HG02981 (cell line): Measurements from ENCODE around the gene CIB2.
A peak's percentile ranks its signal among the peaks of the same experiment; 100 is the strongest.

Source experiments
- ATAC-seq: cut with Tn5 transposase; IDR thresholded peaks from one replicate; pipeline ENCODE4 v1.9.1; 2021; ENCODE audit warnings: mild to moderate bottlenecking, moderate library complexity; ENCODE audit not compliant: unreplicated experiment

CIB2 gene

GRCh38 chr15:78149805-78150751, 18.8 kb upstream of the CIB2 start:
- ATAC-seq: no peak

DNA sequence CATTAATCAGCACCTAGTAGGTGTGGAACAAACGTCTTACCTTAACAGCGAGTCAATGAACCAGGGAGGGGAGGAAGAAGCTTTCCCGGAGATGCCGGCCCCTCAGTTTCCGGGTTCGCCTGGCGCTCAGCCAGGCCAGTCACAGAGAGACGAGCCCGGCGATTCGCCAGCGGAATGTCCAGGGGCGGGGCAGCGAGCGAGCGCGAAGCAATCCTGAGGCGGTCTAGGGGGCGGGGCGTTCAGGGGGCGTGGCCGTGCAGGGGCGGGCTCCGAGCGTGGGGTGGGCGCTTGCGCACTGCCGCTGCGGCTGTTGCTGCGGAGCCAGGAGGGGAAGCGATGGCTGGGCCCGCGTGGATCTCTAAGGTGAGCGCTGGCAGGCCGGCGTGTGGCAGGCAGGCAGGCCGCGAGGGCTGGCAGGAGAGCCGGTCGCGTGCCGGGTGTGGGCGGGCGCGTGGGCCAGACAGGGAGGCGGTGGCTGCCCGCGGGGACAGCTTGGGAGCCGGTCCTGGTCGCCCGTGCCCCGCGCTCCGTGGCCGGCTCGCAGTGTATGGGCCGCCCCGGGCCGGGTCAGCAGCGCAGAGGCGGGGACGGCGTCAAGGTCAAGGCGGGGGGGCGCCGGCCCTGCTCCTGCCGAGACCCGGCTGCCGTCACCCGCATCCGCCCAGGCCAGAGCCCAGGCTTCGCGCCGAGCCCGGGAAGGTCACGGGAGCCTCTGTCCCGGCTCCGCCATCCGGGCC, 18.0 kb upstream of the CIB2 start, which contains the start of gene IDH3A:
Gene IDH3A (plus strand): TSS at position 295 of the 737 bp plus-strand sequence. CDS start 42 bp downstream, at position 337.
- peak; percentile 84 for ATAC-seq

GRCh38 chr15:78148392-78149067, 17.3 kb upstream of the CIB2 start:
- peak; percentile 3 for ATAC-seq

DNA sequence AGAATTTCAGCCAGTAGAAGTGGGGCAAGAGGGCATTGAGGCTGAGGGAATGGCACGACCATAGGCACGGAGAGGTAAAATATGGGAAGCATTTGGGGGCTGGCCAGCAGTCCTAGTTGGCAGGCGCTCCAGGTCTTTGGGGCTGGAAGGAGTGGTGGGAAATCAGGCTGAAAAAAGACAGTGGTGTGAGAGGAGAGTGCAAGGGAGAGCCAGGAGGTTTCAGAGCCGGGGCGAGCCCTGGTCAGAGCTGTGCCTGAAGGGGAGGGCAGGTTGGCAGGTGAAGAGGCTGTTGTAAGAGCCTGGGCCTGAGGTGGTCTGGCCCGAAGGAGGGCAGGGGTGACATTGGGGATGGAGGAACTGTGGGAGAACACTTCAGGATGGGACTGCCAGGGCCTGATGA, 16.3 kb upstream of the CIB2 start:
- ATAC-seq: no peak

- no peak for ATAC-seq
Observed at GRCh38 chr15:78146425-78147154, 15.3 kb upstream of the CIB2 start.

DNA sequence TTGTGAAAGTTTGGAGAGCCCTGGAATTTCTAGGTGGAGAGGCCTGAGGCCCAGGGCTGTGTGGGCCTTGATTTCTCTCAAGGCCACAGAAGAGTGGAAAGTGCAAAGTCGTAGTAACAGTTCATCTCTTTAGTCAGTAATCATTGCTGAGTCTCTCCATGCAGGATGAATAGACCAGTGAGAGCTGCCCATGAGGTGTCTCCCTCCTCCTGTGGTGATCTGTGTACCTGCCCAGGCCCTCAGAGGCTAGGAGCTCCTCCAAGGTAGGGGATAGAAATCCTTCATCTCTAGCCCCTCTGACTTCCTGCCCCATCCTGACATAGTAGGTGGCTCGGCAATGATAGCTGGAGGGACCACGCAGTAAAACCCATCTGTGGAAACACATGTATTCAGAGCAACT, 11.1 kb upstream of the CIB2 start:
- no peak for ATAC-seq

DNA sequence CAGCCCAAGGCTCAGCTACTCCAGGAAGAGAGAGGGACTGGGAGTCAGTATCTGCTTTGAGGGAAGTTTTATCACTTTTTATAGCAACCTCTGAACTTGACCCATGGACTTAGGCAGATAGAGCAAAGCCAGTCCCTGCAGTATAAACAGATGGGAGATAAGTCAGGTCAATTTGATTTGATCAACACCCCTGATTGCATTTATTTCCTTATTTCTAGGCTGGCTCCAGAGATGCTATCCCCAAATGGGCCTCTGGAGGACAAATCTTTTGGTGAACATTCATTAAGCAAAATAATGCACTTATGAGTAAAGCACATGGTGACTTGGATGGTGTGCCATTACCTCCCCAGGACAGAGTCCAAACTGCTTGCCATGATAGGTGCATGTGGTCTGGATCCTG, 9.0 kb upstream of the CIB2 start:
- no peak for ATAC-seq

DNA sequence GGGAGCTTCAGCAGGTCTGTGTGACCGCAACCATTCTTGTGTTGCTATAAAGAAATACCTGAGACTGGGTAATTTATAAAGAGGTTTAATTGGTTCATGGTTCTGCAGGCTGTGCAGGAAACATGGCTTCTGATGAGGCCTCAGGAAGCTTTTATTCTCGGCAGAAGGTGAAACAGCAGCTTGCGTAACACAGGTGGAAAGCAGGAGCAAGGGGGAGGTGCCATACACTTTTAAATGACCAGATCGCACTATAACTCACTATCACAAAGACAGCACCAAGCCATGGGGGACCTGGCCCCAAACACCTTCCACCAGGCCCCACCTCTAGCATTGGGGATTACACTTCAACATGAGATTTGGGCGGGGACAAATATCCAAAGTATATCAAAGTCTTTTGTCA, 8.3 kb upstream of the CIB2 start:
- ATAC-seq: no peak

GRCh38 chr15:78133801-78134200, 2.6 kb upstream of the CIB2 start:
- no peak for ATAC-seq

DNA sequence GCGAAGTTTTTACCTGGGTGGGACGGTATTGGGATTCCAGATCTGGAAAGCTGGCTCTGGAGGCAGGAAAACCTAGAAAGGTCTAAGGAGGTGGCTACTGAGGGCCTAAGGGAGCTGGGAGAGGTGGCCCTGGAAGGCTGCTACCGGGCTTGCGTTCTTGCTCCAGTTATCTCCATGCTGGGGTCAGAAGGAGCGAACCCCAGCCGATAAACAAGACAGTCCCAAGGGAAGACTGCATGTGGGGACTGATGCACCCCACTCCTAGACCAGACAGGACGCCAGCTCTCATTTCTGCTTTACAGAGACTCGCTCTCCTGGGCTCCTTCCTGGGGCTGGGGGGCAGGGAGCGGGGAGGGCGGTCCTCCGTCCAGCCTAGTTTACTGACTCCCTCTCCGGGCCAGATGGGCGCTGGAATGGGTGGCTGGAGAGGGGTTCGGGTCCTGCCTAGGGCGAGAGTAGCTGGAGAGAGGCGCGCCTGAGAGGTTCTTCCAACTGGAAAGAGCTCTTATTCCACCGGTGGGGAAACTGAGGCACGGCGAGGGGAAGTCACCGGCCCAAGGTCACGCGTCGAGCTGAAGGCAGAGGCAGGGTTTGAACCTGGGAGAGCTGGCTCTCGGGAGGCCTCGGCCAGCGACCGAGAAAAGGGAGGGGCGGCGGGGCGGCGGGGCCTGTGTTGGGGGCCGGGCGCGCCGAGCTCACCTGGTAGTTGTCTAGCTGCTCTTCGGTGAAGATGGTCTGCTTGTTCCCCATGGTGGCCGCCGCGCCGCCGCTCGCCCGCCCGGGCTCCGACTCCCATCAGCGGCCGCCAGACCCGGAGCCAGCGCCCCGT, 565 bp downstream of the CIB2 start:
- no peak for ATAC-seq

DNA sequence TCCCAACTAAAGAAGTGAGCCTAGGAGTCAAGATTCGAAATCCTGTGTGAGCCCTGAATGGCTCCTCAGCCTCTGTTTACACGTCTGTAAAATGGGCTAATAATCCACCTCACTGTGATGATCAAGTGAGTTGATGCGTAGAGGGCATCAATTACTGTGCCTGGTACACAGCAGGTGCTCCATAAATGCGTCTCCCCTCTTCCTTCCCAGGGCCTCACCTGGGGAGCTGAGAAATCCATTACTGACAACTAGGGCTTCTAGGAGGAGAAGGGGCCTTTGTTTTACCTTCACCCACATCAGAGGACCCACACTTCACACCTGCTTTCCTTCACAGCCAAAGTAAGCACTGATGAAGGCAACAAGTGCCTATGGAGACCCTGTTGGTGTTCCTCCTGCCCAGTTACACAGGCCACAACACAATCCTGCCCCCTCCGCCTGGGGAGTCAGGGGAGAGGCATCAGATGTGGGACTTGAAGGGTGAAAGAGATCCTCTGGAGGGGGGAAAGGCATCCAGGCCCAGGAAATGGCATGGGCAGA, 1.4 kb downstream of the CIB2 start:
- no peak for ATAC-seq

GRCh38 chr15:78129077-78129750, 2.0 kb downstream of the CIB2 start:
- ATAC-seq: no peak

GRCh38 chr15:78127882-78128281, 3.4 kb downstream of the CIB2 start:
- no peak for ATAC-seq

DNA sequence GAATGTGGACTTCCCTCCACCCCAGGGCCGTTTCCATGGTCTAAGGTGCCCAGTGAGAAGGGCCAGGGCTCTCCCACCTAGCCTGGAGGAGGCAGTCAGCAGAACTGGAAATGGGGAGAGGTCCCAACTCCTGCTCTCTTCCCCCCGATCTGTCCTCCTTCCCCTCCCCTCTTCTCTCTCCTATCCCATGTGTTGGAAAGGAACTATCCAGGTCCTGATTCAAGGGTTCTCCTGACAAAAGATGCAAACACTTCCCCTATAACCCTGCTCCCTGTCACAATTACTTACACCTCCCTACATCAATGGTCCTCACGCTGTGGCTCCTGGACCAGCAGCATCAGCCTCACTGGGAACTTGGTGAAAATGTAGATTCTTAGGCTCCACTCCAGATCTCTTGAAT, 6.0 kb downstream of the CIB2 start:
- no peak for ATAC-seq

- ATAC-seq: no peak
Observed at GRCh38 chr15:78120523-78120922, 10.7 kb downstream of the CIB2 start.

DNA sequence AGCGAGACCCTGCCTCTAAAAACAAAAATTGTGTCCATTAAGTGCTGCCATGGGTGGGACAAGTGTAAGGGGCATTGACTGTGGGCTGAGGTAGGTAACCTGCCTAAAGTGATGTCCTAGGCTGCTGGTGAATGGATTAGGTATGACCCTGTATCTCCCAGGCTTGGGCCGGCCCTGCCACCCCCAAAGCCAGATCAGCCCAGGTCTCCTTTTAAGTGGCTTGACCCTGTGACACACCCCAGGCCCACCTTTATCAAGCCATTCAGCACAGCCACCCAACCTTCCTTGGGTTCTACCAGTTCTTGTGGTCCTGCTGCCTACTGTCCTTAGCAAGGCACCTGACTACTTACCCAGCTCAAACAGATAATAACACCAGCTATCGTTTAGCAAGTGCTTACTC, 18.7 kb downstream of the CIB2 start:
- no peak for ATAC-seq

DNA sequence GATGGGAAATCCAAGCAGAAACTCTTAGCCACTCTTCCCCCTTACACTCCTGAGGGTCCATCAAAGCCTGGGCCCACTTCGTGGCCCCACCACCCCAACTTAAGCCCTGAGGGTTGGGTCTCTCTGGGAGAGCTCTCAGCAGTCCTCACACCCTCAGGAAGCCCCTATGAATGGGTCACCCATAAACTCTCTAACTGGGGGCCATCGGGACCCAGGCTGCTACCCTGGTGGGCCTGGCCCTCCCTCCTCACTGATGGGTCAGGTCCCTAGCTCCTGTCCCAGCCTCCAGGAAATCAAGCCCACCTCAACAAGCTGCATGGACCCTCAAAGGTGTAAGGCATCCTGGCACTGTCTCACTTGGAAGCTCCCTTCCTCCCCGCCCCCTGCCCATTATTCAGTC, 19.5 kb downstream of the CIB2 start:
- ATAC-seq: no peak

GRCh38 chr15:78110916-78111475, 20.2 kb downstream of the CIB2 start:
- ATAC-seq: no peak

GRCh38 chr15:78110096-78110495, 21.1 kb downstream of the CIB2 start:
- no peak for ATAC-seq
